Neural cell (in vitro differentiated cells): Measurements from ENCODE around the gene FOXE3.

Experiments
- CTCF ChIP-seq: fragments of 450-650 bp; IDR thresholded peaks from 2 replicates; pipeline ENCODE4 v1.5.1; 2014; ENCODE audit warnings: antibody characterized with exemption, mild to moderate bottlenecking, moderate library complexity; ENCODE audit not compliant: poor library complexity, severe bottlenecking
- EP300 ChIP-seq: fragments of 450-650 bp; conservative IDR thresholded peaks from 2 replicates; pipeline ENCODE4 v1.6.1; 2014; ENCODE audit warnings: antibody characterized with exemption, mild to moderate bottlenecking, moderate library complexity; ENCODE audit not compliant: poor library complexity, severe bottlenecking
- RAD21 ChIP-seq: fragments of 450-650 bp; conservative IDR thresholded peaks from 2 replicates; pipeline ENCODE4 v1.6.1; 2014; ENCODE audit warnings: antibody characterized with exemption, mild to moderate bottlenecking, moderate library complexity
- REST ChIP-seq: IDR thresholded peaks from 2 replicates; pipeline ENCODE4 v1.6.1; 2012; ENCODE audit warnings: borderline replicate concordance
- SMC3 ChIP-seq: fragments of 450-650 bp; conservative IDR thresholded peaks from 2 replicates; pipeline ENCODE4 v1.6.1; 2014; ENCODE audit warnings: antibody characterized with exemption, mild to moderate bottlenecking, moderate library complexity; ENCODE audit not compliant: poor library complexity

GRCh38 chr1:47436979-47437446 is 20.9 kb downstream of the FOXE3 start:
- no peak for TF ChIP-seq RAD21
- TF ChIP-seq CTCF = no peak
- TF ChIP-seq REST = no peak
- TF ChIP-seq EP300 = no peak
- no peak for TF ChIP-seq SMC3
